Nephron (organoid): Measurements from ENCODE around the gene CNGA3.
A peak's percentile ranks its signal among the peaks of the same experiment; 100 is the strongest.

ENCODE experiments used
- H3K27ac Mint-ChIP-seq, 3 experiments: 2 replicates each; pipeline ENCODE4 v1.8.0; 2020; ENCODE audit warnings: mixed read lengths in 3 of 3, mild to moderate bottlenecking in 2 of 3, moderate library complexity in 1 of 3
- H3K27me3 Mint-ChIP-seq: 2 replicates; pipeline ENCODE4 v1.8.0; 2021; ENCODE audit warnings: low read depth, mild to moderate bottlenecking, moderate library complexity, mixed read lengths
- H3K36me3 Mint-ChIP-seq: 2 replicates; pipeline ENCODE4 v1.8.0; 2020; ENCODE audit warnings: low read depth, mixed read lengths
- H3K4me1 Mint-ChIP-seq: 2 replicates; pipeline ENCODE4 v1.8.0; 2020; ENCODE audit warnings: mixed read lengths
- H3K4me3 Mint-ChIP-seq, 3 experiments: 2 replicates each; pipeline ENCODE4 v1.8.0; 2020; ENCODE audit warnings: mild to moderate bottlenecking in 3 of 3, mixed read lengths in 3 of 3, moderate library complexity in 2 of 3
- H3K9me3 Mint-ChIP-seq: 2 replicates; pipeline ENCODE4 v1.8.0; 2020; ENCODE audit warnings: mixed read lengths
- CTCF ChIP-seq, 3 experiments: fragments of 200-600 bp; sonication (generic); IDR thresholded peaks; one replicate each; pipeline ENCODE4 v1.5.0; 2021; ENCODE audit warnings: antibody characterized with exemption in 3 of 3; ENCODE audit not compliant: unreplicated experiment in 3 of 3

The CNGA3 gene

DNA sequence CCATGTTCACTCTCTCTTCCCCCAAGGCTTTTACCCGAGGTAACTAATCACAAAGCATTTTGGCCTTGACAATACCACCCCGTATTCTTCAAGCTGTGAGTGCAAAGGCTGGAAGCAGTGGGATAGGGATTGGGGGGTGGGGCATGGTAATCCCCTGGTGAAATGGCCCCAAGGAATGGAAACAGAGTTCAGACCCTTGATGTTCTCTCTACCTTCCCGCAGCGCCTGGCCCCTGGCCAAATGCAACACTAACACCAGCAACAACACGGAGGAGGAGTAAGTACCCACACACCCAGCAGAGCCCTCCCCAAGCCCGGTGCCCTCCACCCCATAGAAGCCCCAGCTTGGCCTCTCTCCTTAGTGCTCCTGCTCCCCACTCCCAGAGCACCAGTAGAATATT, 36.9 kb downstream of the CNGA3 start:
- no peak overlapping the region for H3K4me3 Mint-ChIP-seq
- TF ChIP-seq CTCF (IDR thresholded peaks at IDR 0.05; ENCODE audit: unreplicated experiment in 3 of 3) = no peak
- H3K4me1 Mint-ChIP-seq = peaks cover 21% of the 10 kb centered on the region
- H3K9me3 Mint-ChIP-seq = no peaks in the 10 kb centered on the region
- peaks cover 44% of the 10 kb centered on the region for H3K27me3 Mint-ChIP-seq
- H3K27ac Mint-ChIP-seq = no peak overlapping the region
- no peaks in the 10 kb centered on the region for H3K36me3 Mint-ChIP-seq

GRCh38 chr2:98385050-98385699, 38.9 kb downstream of the CNGA3 start:
- Mint-ChIP-seq H3K27me3 (peaks cover 35% of the 10 kb centered on the region), H3K36me3 (no peaks in the 10 kb centered on the region), H3K4me1 (peaks cover 14% of the 10 kb centered on the region), H3K4me3 (no peak overlapping the region), H3K9me3 (no peaks in the 10 kb centered on the region), H3K27ac (peak overlapping the region in 1 of 3 experiments; percentile 2)
- peak; percentile 95 to 97 (median 97) for TF ChIP-seq CTCF (IDR thresholded peaks at IDR 0.05; ENCODE audit: unreplicated experiment in 3 of 3)

DNA sequence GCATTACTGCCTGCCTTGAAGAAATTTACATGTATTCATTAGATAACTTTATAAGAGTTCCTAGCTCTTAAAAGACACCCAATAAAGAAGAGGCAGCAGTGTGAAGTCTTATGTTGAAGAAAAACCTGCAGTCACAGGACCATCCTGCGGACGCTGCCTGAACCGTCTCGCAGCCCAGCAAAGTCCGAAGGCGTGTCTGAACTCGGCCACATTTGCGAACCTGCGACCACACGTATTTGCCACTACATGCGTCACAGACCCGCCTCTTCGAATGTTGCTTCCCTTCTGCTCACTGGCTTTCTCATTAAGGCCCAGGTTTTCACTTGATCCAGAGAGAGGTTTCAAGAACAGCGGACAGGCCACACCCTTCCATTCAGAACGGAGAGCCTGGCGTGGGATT, 41.2 kb downstream of the CNGA3 start:
- Mint-ChIP-seq H3K4me3 (no peak overlapping the region), H3K27me3 (peaks cover 14% of the 10 kb centered on the region), H3K9me3 (no peaks in the 10 kb centered on the region), H3K36me3 (no peaks in the 10 kb centered on the region), H3K4me1 (peaks cover 13% of the 10 kb centered on the region), H3K27ac (no peak overlapping the region)
- no peak for TF ChIP-seq CTCF (IDR thresholded peaks at IDR 0.05; ENCODE audit: unreplicated experiment in 3 of 3)

DNA sequence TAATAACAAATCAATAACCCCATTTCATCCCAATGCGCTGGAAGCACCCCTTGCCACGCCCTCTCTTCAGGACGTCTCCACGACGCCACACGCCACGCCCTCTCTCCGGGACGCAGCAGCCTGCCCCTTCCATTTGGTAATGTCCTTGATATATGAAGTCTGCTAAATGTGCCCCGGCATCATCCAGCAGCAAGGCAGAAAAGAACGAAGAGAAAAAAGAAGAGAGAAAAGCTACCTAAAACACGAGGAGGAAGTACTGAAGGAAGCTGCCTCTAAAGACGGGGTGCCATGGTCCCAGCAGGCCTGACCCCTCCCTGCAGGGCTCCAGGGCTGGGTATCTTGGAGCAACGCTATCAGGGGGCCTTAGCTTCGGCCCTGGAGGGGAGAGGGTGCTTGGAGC, 41.8 kb downstream of the CNGA3 start:
- no peaks in the 10 kb centered on the region for H3K36me3 Mint-ChIP-seq
- H3K4me3 Mint-ChIP-seq = no peak overlapping the region
- H3K27ac Mint-ChIP-seq = no peak overlapping the region
- H3K27me3 Mint-ChIP-seq = peaks cover 12% of the 10 kb centered on the region
- peaks cover 10% of the 10 kb centered on the region for H3K4me1 Mint-ChIP-seq
- H3K9me3 Mint-ChIP-seq = no peaks in the 10 kb centered on the region
- no peak for TF ChIP-seq CTCF (IDR thresholded peaks at IDR 0.05; ENCODE audit: unreplicated experiment in 3 of 3)

DNA sequence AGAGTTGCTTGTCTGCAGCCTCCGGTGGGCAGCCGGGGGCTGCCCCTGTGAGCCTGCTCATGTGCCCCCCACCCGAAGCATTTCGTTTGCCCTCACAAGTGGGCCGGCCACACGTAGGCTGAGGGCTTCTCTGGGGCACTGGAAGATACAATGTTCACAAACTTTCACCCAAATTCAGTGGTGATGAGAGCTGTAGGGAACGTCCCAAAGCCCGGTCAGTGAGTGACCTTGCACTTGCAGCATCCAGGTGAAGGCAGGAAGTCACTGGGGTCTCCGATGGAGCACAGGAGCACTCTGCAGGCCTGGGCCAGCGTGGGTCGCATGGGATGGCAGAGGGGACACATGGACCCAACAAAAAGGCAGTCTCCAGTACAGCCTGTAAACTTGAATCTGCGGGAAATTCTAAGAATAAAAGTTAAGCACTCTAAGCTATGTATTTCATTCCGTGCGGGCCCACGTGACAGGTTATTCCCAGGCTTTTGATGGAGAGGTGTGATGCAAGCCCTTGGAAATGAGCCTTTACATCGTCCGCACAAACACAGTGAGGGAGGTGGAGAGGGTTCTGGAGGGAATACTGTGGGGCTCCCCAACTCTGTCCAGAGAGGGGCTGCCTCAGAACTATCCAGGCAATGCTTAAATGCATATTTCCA, 42.5 kb downstream of the CNGA3 start:
- no peaks in the 10 kb centered on the region for H3K36me3 Mint-ChIP-seq
- H3K27me3 Mint-ChIP-seq = peaks cover 12% of the 10 kb centered on the region
- no peak overlapping the region for H3K27ac Mint-ChIP-seq
- H3K4me1 Mint-ChIP-seq = peaks cover 10% of the 10 kb centered on the region
- no peak for TF ChIP-seq CTCF (IDR thresholded peaks at IDR 0.05; ENCODE audit: unreplicated experiment in 3 of 3)
- no peaks in the 10 kb centered on the region for H3K9me3 Mint-ChIP-seq
- no peak overlapping the region for H3K4me3 Mint-ChIP-seq

- Mint-ChIP-seq H3K4me3 (no peak overlapping the region), H3K9me3 (no peaks in the 10 kb centered on the region), H3K4me1 (peaks cover 8% of the 10 kb centered on the region), H3K27ac (no peak overlapping the region), H3K27me3 (peaks cover 12% of the 10 kb centered on the region), H3K36me3 (no peaks in the 10 kb centered on the region)
- TF ChIP-seq CTCF (IDR thresholded peaks at IDR 0.05; ENCODE audit: unreplicated experiment in 3 of 3) = no peak
Measured at GRCh38 chr2:98389251-98389605, 43.0 kb downstream of the CNGA3 start.
